Natural killer cell (primary cell): ENCODE data around the gene STAB2. TPM values are rescaled to one million over a fixed set of nuclear protein-coding genes. Genes with fewer than 3 reads are reported as not detected.

ENCODE experiments used
- ATAC-seq, 3 donors: fragments of 150-1000 bp in 2 of 3; fragments of 200-7000 bp in 1 of 3; cut with Tn5 transposase; 1 replicate in 1 of 3; 2 replicates in 2 of 3; pipeline ENCODE4 v1.10.0; 2021; ENCODE audit warnings: mild to moderate bottlenecking in 2 of 3, moderate library complexity in 2 of 3
- DNase-seq, 2 donors: peaks; one replicate each; pipeline versions ENCODE4 v3.0.0 to v3.0.0-alpha.2; 2013 to 2021; ENCODE audit warnings: mixed read lengths in 1 of 2
- H3K27ac ChIP-seq: one replicate; pipeline ENCODE4 v1.5.1; 2013; ENCODE audit warnings: mild to moderate bottlenecking, low read length
- H3K27me3 ChIP-seq: one replicate; pipeline ENCODE4 v1.6.1; 2013; ENCODE audit warnings: low read length; ENCODE audit not compliant: control insufficient read depth, insufficient read depth
- H3K36me3 ChIP-seq: one replicate; pipeline ENCODE4 v1.6.1; 2013; ENCODE audit warnings: low read length; ENCODE audit not compliant: control insufficient read depth, insufficient read depth
- H3K4me1 ChIP-seq: one replicate; pipeline ENCODE4 v1.6.1; 2013; ENCODE audit warnings: low read length; ENCODE audit not compliant: control insufficient read depth, insufficient read depth
- H3K4me3 ChIP-seq: one replicate; pipeline ENCODE4 v1.5.1; 2013; ENCODE audit warnings: low read length
- H3K9me3 ChIP-seq: one replicate; pipeline ENCODE4 v1.6.1; 2013; ENCODE audit warnings: low read length; ENCODE audit not compliant: control insufficient read depth, insufficient read depth
- H3K27ac Mint-ChIP-seq, 2 donors: one replicate each; pipeline ENCODE4 v1.8.0; 2022; ENCODE audit warnings: mild to moderate bottlenecking in 2 of 2, mixed read lengths in 2 of 2, moderate library complexity in 1 of 2
- H3K27me3 Mint-ChIP-seq, 2 donors: one replicate each; pipeline ENCODE4 v1.8.0; 2022; ENCODE audit warnings: low read depth in 2 of 2, mixed read lengths in 2 of 2
- H3K36me3 Mint-ChIP-seq: one replicate; pipeline ENCODE4 v1.8.0; 2022; ENCODE audit warnings: mixed read lengths
- H3K4me1 Mint-ChIP-seq, 2 donors: one replicate each; pipeline ENCODE4 v1.8.0; 2022; ENCODE audit warnings: mixed read lengths in 2 of 2
- H3K4me3 Mint-ChIP-seq: one replicate; pipeline ENCODE4 v1.8.0; 2022; ENCODE audit warnings: mild to moderate bottlenecking, moderate library complexity, mixed read lengths
- H3K9me3 Mint-ChIP-seq, 2 donors: one replicate each; pipeline ENCODE4 v1.8.0; 2022; ENCODE audit warnings: mixed read lengths in 2 of 2
- WGBS: methylation state at CpG from one replicate; pipeline ENCODE4 v1.1.7; 2013; ENCODE audit warnings: missing lambda C conversion rate; ENCODE audit not compliant: insufficient coverage; 5-methylcytosine and 5-hydroxymethylcytosine counted together
- intact Hi-C: fragments of 100-400 bp; cut with micrococcal nuclease; formaldehyde crosslinking; loops from one replicate; pipeline ENCODE4 v1.14.2; 2022
- total RNA-seq, 4 donors: library from RNA; stranded (reverse); fragments of 120-200 nt in 1 of 4; gene quantifications; one replicate each; pipeline versions ENCODE4 v1.2.3 to v1.2.4, GENCODE V29; 2013 to 2022
- TF ChIP-seq, protein P1 (sequence below): fragments of 200-600 bp; IDR thresholded peaks from one replicate; pipeline ENCODE4 v1.8.0; 2022; ENCODE audit warnings: antibody characterized with exemption

The STAB2 gene
- total RNA-seq, 3 donors from 2014 or later (not counting 1 experiment from before 2014, with no cell fraction given): not detected

DNA sequence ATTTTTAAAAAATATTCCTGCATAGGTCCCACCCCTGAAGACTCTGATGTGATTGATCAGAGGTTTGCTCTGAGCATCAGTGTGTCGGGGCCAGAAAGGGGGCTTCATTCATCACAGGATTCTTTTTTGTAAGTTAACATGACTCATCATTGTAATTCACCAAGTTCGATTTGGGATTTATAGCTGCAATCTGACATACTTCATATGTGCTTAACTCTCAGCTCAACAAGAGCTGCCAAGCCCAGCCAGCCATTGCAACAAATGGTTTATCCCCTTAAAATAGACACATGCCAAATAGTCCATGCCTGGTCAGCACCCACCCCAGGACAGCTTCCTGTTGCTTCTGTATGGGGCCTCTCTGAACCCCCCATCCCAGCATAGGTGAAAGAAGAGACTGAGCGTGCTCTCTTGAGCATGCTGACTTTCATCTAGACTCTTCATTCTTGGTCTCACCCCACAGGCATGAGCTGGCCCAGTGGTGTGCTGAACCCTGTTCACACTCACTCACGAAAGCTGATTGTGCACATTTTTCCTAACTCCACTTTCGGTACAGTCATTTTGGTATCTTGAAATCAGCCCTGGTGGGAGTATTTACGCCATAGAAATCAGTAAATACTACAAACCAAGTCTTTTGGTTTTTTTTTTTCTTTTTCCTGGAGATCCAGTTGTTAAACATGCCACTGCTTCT is 101.4 kb downstream of the STAB2 start:
- no peak overlapping the region for H3K27ac Mint-ChIP-seq
- no peaks in the 10 kb centered on the region for H3K9me3 ChIP-seq
- H3K4me1 ChIP-seq: no peaks in the 10 kb centered on the region
- ATAC-seq (no peak), DNase-seq (no peak)
- H3K4me3 Mint-ChIP-seq: no peak overlapping the region
- no peaks in the 10 kb centered on the region for H3K27me3 ChIP-seq
- H3K27me3 Mint-ChIP-seq: peaks cover 0 to 6% of the 10 kb centered on the region in 2 donors
- H3K36me3 ChIP-seq: no peaks in the 10 kb centered on the region
- no peaks in the 10 kb centered on the region for H3K36me3 Mint-ChIP-seq
- H3K9me3 Mint-ChIP-seq: no peaks in the 10 kb centered on the region
- no peak overlapping the region for H3K4me3 ChIP-seq
- WGBS: 80% methylated on average over 6 of the region's 6 CpGs
- no peak overlapping the region for H3K27ac ChIP-seq
- intact Hi-C loops: no loop called here
- TF ChIP-seq, protein P1, sequence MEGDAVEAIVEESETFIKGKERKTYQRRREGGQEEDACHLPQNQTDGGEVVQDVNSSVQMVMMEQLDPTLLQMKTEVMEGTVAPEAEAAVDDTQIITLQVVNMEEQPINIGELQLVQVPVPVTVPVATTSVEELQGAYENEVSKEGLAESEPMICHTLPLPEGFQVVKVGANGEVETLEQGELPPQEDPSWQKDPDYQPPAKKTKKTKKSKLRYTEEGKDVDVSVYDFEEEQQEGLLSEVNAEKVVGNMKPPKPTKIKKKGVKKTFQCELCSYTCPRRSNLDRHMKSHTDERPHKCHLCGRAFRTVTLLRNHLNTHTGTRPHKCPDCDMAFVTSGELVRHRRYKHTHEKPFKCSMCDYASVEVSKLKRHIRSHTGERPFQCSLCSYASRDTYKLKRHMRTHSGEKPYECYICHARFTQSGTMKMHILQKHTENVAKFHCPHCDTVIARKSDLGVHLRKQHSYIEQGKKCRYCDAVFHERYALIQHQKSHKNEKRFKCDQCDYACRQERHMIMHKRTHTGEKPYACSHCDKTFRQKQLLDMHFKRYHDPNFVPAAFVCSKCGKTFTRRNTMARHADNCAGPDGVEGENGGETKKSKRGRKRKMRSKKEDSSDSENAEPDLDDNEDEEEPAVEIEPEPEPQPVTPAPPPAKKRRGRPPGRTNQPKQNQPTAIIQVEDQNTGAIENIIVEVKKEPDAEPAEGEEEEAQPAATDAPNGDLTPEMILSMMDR: no peak
- no peaks in the 10 kb centered on the region for H3K4me1 Mint-ChIP-seq

DNA sequence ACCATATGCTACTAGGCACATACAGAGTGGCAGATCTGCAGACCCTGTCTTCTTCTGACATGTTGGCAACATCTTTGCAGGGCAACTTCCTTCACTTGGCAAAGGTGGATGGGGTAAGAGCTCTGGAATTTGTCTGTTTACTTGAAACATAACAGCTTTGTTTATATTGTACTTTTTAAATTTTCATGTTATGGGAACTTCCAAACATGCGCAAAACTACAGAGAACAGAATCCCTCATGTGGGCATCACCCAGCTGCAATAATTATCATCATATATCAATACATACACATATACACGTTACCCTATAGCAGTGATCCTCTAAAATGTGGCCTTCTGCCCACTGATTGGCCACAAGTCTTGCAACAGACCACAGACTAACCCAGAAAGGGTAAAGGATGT is 103.4 kb downstream of the STAB2 start:
- Mint-ChIP-seq H3K4me3 (no peak overlapping the region), H3K4me1 (no peaks in the 10 kb centered on the region), H3K9me3 (no peaks in the 10 kb centered on the region), H3K27me3 (peaks cover 0 to 9% of the 10 kb centered on the region in 2 donors), H3K36me3 (no peaks in the 10 kb centered on the region), H3K27ac (no peak overlapping the region)
- Histone ChIP-seq H3K9me3 (no peaks in the 10 kb centered on the region), H3K4me1 (no peaks in the 10 kb centered on the region), H3K36me3 (no peaks in the 10 kb centered on the region), H3K4me3 (no peak overlapping the region), H3K27me3 (no peaks in the 10 kb centered on the region), H3K27ac (no peak overlapping the region)
- WGBS: 79% methylated on average over 2 of the region's 2 CpGs
- TF ChIP-seq, protein P1: no peak
- DNase-seq (no peak), ATAC-seq (no peak)
- intact Hi-C loops: no loop called here

DNA sequence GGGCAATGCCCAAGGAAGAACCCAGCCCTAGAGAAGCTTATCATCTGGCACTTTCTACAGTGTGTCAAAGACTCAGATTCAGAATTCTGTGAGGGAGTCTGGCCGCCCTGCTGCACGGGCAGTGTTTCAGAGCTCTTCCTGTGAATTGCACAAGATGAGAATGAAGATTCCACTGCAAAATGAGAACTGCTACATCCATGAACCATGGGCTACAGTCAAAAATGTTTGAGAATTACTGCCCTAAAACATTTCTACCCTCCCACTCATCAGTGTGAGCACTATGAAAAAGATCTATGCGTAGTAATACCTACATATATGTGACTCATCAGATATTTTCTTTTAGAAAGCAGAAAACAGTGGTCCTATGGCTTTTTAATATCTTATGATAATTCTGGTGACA is 104.0 kb downstream of the STAB2 start:
- Histone ChIP-seq H3K4me1 (no peaks in the 10 kb centered on the region), H3K27me3 (no peaks in the 10 kb centered on the region), H3K9me3 (no peaks in the 10 kb centered on the region), H3K36me3 (no peaks in the 10 kb centered on the region), H3K27ac (no peak overlapping the region), H3K4me3 (no peak overlapping the region)
- TF ChIP-seq, protein P1: no peak
- ATAC-seq (no peak), DNase-seq (no peak)
- WGBS: 63% methylated on average over 2 of the region's 3 CpGs
- intact Hi-C loops: no loop called here
- H3K36me3 Mint-ChIP-seq: no peaks in the 10 kb centered on the region
- H3K4me3 Mint-ChIP-seq: no peak overlapping the region
- H3K27me3 Mint-ChIP-seq: peaks cover 0 to 9% of the 10 kb centered on the region in 2 donors
- H3K4me1 Mint-ChIP-seq: no peaks in the 10 kb centered on the region
- no peak overlapping the region for H3K27ac Mint-ChIP-seq
- no peaks in the 10 kb centered on the region for H3K9me3 Mint-ChIP-seq

GRCh38 chr12:103696101-103696500 is 109.0 kb downstream of the STAB2 start:
- WGBS: 81% methylated on average over 4 of the region's 5 CpGs
- no peaks in the 10 kb centered on the region for H3K36me3 Mint-ChIP-seq
- Histone ChIP-seq H3K27me3 (no peaks in the 10 kb centered on the region), H3K27ac (no peak overlapping the region), H3K9me3 (no peaks in the 10 kb centered on the region), H3K36me3 (no peaks in the 10 kb centered on the region), H3K4me1 (no peaks in the 10 kb centered on the region), H3K4me3 (no peak overlapping the region)
- TF ChIP-seq, protein P1: no peak
- H3K4me1 Mint-ChIP-seq: no peaks in the 10 kb centered on the region
- no peaks in the 10 kb centered on the region for H3K9me3 Mint-ChIP-seq
- intact Hi-C loops: no loop called here
- no peak for DNase-seq
- ATAC-seq: no peak
- peaks cover 9 to 15% of the 10 kb centered on the region in 2 donors for H3K27me3 Mint-ChIP-seq
- H3K27ac Mint-ChIP-seq: no peak overlapping the region
- no peak overlapping the region for H3K4me3 Mint-ChIP-seq
